Posterior vena cava (tissue), 2 donors: ENCODE results near the gene NIPAL3. TPM values are rescaled to one million over a fixed set of nuclear protein-coding genes. Genes with fewer than 3 reads are reported as not detected.
"Not testable (repeated sequence)": the region's sequence is repeated elsewhere in the genome, so short reads cannot be mapped to it uniquely, and the experiment has no call there.

Experiments used
- DNase-seq: peaks from one replicate; pipeline ENCODE4 v3.0.0-alpha.2; 2020; ENCODE audit warnings: low spot score
- intact Hi-C, 2 donors: fragments of 100-400 bp; cut with DNase I; formaldehyde crosslinking; loops; one replicate each; pipeline versions ENCODE4 v1.14.1 to v1.14.2; 2022 to 2023
- total RNA-seq, 2 donors: library from RNA; stranded (reverse); fragmentation: NEBNext Ultra II Directional; extraction: Animal tissue kit (Norgen Biotek cat#: 25700); gene quantifications; one replicate each; pipeline ENCODE4 v1.2.1, GENCODE V29; 2021
- donor health status: DM: yes; HTN: yes; CAD: no.
- donor health status: DM: yes; HTN: yes; CAD: no.

Gene NIPAL3
- total RNA-seq, 2 donors from 2014 or later = 7.5 to 8.7 TPM

DNA sequence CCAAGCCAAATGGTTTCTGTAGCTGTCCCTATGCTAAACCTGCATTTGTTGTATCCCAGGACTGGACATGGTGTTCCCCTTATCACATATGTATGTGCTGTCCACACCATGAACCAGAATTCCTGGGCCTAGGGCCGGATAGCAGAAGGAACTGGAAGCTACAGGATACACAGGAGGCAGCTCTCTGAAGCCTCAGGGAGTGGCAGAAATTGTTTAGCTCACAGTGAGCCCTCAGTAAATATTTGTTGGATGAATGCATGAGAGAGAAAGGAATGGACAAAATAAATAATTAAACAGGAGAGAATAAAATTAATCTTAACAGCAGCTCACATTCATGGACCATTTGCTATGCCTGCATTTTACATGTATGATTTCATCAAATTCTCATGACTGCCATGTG, 2.1 kb downstream of the NIPAL3 start:
- no peak for DNase-seq
- intact Hi-C loops = no loop called here

DNA sequence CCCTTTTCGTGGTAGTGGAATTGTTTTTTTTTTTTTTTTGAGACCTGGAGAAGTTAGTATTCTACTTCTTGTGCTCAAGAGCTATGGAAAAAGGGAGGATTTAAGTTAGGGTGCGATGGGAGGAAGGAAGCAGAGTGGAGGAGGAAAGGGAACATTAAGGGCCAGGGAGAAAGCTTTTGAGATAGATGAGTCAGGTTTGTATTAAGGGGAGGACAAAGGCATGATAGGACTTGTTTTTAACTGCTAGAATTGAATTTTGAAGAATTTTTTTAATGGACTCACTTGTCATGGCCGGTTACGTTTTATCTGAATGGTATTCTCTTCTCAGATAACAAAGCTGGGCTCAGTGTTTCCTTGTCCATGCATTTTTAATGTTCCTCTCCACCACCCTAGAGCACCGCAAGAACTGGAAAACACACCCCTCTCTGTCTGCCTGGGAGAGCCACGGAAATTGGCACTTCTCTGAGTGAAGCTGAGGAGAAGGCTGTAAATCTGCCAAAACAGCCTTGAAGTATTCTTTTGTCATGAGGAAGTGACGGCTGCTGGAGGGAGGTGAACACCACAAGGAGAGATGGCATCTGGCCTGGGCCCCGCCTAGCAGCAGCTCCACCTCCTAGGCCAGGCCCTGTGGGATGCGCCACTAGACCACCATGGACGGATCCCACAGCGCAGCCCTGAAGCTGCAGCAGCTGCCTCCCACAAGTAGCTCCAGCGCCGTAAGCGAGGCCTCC, 3.5 kb downstream of the NIPAL3 start:
- intact Hi-C loops = no loop called here
- no peak for DNase-seq

DNA sequence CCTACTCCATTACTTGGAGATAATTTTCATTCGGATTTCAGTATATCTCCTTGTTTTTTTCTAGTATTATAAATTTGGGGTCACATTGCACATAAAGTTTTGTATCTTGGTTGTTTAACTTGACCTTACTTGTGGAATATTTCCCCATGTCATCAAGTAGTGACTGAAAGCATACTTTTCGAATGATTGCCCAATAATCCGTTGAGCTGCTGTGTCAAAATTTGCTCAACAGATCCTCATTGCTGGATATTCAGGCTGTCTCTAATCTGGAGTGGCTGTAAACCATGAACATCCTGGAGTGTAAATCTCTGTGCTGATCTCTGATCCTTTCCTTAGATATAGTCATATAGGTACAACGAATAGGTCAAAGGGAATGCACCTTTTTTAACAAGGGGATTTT, 4.9 kb downstream of the NIPAL3 start:
- intact Hi-C loops = no loop called here
- DNase-seq = no peak

DNA sequence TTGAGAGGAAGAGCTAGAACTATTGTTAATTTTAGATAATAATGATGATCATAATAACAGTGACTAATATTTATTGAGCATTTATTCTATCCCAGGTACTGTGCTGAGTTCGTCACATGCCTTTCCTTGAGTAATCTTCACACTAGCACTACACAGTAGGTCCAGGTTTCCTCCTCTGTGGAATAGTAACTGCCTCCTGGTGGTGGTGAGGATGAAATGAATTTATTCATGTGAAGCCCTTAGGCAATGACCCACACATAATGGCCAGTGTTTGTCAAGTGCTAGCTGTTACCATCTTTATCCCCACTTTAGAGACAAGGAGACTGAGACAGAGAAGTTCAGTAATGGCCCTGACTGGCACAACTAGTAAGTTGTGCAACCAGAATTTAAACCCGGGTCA, 5.9 kb downstream of the NIPAL3 start:
- intact Hi-C loops = no loop called here
- no peak for DNase-seq

- no peak for DNase-seq
- intact Hi-C loops = no loop called here
These were observed 8.6 kb downstream of the NIPAL3 start for GRCh38 chr1:24424207-24424606.

DNA sequence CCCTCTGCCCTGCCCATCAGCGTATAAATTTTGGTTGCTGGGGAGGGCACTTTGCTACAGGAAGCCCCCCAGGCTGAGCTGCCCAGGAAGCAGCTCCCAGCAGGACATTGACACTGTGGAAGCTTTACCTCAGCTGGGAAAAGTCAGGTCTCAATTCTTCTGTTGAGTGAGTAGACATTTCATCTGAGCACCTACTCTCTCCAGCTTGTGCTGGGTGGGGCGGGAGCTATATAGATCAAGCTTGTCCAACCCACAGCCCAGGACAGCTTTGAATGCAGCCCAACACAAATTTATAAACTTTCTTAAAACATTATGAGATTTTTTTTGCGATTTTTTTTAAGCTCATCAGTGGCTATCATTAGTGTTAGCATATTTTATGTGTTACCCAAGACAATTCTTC, 9.4 kb downstream of the NIPAL3 start:
- DNase-seq = no peak
- intact Hi-C loops = no loop called here

DNA sequence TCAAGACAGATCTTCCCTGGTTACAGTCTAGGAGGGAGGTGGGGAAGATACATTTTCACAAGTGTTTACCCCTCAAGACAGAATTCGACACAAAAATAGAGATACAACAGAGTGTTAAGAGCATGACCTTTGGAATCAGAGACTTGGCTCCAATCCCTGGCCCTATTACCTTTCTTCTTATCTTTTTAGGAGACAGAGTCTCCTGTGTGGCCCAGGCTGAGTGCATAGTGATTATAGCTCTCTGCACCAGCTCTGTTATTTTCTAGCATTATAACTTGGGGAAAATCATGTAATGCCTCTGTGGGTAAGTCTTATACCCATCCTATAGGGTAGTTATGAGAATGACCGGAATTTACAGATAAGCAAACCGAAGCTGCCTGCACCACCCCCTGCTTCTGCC, 9.8 kb downstream of the NIPAL3 start:
- intact Hi-C loops = no loop called here
- DNase-seq = no peak

DNA sequence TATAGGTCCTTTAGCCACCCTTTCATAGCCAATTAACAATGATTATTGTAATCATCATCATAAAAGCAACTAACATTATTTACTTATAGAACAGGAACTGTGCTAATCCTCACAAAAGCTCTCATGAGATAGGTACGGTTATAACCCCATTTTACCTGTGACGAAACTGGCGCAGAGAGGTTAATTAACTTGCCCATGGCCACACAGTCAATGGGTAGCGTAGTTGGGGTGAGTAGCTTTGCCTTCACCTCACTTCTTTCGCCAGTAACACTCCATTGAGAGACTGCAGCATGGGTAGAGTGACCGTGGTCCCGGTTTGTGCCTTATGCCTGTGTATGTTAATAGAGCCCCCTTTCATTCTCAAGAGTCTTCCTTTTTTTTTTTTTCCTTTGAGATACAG, 10.3 kb downstream of the NIPAL3 start:
- intact Hi-C loops = no loop called here
- DNase-seq = no peak

GRCh38 chr1:24426744-24427544, 11.3 kb downstream of the NIPAL3 start:
- no peak for DNase-seq
- intact Hi-C loops = loop anchor here in 1 of 2 donors (1.0 kb wide), 1 partner anchor 44 kb away; no protein-coding TSS in a partner anchor

DNA sequence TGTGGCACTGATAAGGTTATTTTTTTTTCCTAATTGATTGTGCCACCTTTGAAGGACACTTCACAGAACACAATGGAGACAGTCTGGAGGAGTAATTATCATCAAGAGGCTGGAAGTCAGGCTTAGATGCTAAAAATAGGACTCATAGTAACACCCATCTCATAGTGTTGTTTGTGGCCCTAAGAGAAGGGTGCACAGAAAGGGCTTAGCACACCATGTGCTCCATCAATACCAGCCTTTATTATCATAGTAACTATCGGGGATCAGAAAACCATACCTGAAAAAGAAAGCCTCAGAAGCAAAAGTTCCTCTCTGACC, 11.9 kb downstream of the NIPAL3 start:
- no peak for DNase-seq
- intact Hi-C loops = loop anchor here in 1 of 2 donors (1.0 kb wide), 1 partner anchor 44 kb away; no protein-coding TSS in a partner anchor

GRCh38 chr1:24435782-24436365, 20.3 kb downstream of the NIPAL3 start:
- DNase-seq = no peak
- intact Hi-C loops = no loop called here

DNA sequence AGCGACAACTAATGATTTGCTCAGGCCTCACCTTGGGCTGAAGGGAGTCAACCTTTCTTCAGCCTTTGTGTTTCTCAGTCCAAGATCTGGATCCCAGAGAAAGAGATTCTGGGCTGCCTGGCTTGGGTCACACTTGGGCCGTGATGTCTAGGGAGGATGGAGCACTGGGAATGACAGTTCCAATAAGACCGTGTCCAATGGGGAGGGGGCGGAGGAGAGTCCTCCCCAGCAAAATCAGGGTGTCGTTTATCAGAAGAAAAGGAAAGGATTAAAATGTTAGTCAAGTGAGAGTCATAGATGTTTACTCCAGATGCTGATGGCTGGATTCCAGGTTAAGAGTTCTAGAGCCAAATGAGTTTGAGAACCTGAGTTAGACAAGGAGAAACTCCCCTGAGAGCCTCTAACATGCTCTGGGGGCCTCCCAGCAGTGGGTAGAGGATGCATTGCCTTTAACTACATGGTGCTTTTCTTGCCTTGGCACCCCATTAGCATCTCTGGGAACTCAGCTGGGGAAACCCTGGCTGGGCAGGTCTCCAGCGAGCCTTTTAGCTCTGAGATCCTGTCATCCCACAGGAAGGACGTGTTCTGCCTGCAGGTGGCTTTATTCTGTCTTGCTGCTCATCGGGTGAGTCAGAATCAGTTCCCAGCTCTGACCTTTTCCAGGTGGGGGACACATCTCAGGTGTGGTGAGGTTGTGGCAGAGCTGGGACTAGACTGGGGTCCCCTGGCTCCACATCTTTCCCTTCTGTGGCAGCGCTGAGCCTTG, 22.2 kb downstream of the NIPAL3 start:
- DNase-seq = no peak
- intact Hi-C loops = no loop called here

DNA sequence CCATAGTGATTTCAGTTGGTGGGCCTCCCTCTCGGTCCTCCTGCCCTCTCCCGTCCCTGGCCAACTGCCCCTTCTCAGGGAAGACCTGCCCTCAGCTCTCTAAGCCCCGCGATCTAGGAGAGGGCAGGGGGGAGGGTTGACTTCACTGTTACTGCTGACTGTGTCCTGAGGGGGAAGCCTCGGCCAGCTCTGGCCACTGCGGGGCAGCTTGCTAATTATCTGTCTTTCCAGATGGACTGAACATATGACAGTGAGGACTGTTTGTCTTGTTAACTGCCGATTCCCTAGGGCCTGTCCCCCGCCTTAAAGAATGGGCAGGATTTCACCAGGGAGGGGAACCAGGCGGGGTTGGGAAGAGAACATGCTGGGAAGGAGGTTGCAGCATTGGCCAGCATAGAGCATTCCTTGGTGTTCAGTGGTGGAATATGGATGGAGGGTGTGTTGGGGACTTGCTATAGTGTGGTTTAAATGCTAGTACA, 22.9 kb downstream of the NIPAL3 start:
- DNase-seq = no peak
- intact Hi-C loops = no loop called here

DNA sequence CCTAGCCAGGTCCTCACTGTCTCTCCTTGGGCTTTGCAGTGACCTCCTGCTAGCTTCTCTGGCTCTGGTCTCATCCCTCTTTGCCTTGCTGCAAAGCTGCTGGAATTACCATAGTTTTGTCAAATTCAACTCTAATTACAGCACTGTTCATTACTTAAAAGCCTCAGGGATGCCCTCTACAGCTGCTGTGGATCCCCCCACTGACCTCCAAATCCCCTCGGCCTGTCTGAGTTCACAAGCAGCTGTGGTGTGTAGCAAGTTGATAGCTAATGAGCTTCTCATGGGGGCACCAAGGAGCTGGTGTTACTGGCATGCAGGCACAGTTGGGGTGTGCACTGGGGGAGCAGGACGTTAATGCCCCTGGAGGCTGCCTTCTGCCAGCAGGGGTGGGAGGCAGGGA, 24.8 kb downstream of the NIPAL3 start:
- intact Hi-C loops = no loop called here
- no peak for DNase-seq

DNA sequence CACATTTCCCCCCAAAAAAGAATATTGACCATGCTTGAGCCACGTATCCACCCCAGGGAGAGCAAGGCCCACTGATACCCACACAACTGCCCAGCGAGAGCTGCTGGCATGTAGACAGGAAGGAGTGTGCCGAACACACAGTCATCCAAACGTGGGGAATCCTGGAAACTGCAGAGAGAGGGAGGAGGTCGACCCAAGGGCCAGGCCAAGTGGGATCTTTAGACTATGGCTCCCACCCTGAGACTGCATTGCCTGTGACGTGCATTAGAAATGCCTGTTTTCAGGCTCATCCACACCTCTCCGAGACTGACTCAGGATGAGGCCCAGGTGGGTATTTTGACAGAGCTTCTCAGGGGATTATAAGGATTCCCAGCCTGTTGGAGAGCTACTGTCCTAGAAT, 25.9 kb downstream of the NIPAL3 start:
- DNase-seq = no peak
- intact Hi-C loops = no loop called here

- intact Hi-C loops = no loop called here
- DNase-seq = no peak
These were observed 26.5 kb downstream of the NIPAL3 start for GRCh38 chr1:24441996-24442668.

GRCh38 chr1:24442764-24443163, 27.2 kb downstream of the NIPAL3 start:
- intact Hi-C loops = no loop called here

DNA sequence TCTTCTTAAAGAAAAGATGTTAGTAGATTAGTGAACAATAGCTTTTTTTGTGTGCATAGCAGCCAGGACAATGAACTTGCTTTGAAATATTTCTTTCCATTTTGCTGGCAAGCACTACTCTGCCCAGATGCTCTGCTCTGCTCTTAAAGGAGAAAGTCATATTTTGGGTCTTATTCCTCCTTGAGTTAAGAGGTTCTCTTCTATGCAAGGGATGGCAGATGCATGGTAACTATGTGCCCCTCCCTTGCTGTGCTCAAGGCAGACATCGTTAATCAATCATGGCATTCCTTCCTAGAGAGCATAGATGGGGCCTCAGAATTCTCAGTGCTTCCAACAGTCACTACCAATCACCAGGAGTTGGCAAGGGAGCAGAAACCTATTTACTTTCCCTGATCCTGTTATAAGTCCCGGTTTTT, 27.6 kb downstream of the NIPAL3 start:
- DNase-seq = no peak
- intact Hi-C loops = no loop called here

More at GRCh38 chr1:24442764-24443163, 27.2 kb downstream of the NIPAL3 start:
- DNase-seq = no peak

DNA sequence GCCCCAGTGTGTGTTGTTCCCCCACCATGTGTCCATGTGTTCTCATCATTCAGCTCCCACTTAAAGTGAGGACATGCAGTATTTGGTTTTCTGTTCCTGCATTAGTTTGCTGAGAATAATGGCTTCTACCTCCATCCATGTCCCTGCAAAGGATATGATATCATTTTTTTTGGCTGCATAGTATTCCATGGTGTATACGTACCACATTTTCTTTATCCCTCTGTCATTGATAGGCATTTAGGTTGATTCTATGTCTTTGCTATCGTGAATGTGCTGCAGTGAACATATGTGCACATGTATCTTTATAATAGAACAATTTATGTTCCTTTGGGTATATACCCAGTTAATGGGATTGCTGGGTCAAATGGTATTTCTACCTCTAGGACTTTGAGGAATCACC, 30.8 kb downstream of the NIPAL3 start:
- DNase-seq, intact Hi-C loops: not testable (repeated sequence)
